Measurements from ENCODE around the gene MICB.
"Not testable (repeated sequence)": the region's sequence is repeated elsewhere in the genome, so short reads cannot be mapped to it uniquely, and the experiment has no call there.

MICB gene

DNA sequence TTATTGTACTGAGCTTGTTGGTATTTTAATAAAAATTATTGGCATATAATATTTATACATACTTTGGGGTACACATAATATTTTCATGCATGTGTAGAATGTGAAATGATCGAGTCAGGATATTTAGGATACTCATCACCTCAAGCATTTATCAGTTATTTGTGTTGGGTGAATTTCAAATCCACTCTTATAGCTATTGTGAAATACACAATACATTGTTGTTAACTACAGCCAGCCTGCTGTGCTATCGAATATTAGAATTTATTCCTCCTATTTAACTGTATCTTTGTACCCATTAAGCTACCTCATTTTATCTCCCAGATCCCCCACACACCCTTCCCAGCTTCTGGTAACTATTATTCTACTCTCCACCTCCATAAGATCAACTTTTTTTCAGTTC lies 14.6 kb upstream of the MICB start:
- H3K4me1 ChIP-seq (ENCODE audit: insufficient read depth, low read length) = no peaks in the 10 kb centered on the region
- H3K9me3 ChIP-seq (ENCODE audit: control insufficient read depth, insufficient read depth, low read length) = peaks cover 4% of the 10 kb centered on the region; the same call in 1 of the 2 replicates
- no peak overlapping the region for H3K9ac ChIP-seq (ENCODE audit: low read depth, low read length)
- no peaks in the 10 kb centered on the region for H3K36me3 ChIP-seq (ENCODE audit: insufficient read depth, low read length)

DNA sequence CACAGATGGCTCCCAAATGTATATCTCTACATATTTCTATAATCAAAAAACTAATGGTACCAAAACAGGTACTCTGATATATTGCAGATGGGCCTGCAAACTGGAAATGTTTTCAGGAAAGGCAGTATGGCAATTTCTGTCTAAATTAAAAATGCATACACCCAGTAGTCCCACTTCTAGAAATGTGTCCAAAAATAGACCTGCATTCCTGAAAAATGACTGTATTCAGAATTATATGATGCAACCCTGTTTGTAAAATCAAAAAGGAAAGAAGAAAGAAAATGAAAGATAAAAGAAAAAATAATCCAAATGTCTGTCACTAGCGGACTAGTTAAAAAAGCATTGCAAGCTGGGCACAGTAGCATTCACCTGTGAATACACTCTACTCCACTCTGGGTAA lies 12.9 kb upstream of the MICB start:
- Histone ChIP-seq H3K9me3 (ENCODE audit: control insufficient read depth, insufficient read depth, low read length) (peaks cover 4% of the 10 kb centered on the region; the same call in 1 of the 2 replicates), H3K36me3 (ENCODE audit: insufficient read depth, low read length) (no peaks in the 10 kb centered on the region), H3K4me1 (ENCODE audit: insufficient read depth, low read length) (peaks cover 4% of the 10 kb centered on the region; the same call in 1 of the 2 replicates), H3K9ac (ENCODE audit: low read depth, low read length) (no peak overlapping the region)

DNA sequence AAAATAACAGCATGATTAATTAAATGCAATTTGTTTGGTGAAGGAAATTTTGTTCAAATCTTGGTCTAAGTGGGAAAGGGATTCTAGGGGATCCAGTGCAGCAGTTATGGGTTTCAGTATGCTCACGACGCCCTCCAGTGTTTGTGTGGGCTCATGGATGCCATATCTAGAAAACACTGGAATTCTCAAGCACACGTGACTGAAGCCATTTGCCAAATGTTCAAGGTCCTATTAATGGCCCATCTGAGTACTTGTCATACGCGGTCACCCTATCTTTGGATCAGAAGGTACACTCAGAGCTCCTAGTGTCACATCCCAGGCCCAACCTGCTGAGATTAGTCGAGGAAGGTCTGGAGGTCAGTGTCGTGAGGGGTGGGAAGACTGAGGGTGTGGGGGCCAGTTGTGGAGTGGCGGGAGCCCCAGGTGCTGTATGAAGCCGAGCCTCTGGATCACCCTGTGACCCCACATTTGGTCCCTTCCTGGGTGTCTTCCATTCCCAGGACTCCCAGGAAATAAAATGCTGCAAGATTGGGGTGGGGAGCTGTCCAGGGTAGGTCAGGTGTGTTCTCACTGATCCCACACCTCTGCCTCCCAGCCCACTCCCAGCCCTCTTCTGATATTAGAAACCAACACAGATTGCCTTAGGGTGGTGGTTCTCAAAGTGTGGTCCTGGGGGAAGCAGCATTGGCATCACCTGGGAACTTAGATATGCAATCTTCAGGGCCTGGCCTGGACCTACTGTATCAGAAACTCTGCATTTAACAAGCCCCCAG lies 11.7 kb upstream of the MICB start:
- H3K4me1 ChIP-seq (ENCODE audit: insufficient read depth, low read length); H3K9me3 ChIP-seq (ENCODE audit: control insufficient read depth, insufficient read depth, low read length); H3K9ac ChIP-seq (ENCODE audit: low read depth, low read length); H3K36me3 ChIP-seq (ENCODE audit: insufficient read depth, low read length): not testable (repeated sequence)

DNA sequence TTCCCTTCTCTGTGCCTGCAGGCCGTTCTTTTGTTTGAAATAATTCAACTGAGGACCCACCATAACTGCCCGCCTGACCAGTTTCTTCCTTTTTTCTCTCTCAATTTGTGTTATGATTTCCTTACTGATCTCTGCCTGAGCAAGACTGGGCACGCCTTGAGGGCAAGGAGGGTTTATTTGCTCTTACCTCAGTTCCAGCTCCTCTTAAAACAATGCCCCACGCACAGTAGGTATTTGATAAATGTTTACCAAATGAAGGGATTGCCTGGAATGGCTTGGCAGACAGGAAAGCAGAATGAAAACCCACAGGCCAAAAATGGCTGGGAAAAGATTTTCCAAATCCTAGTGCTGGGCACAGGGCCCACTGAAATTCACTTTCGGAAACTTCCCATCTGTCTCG lies 10.3 kb upstream of the MICB start:
- H3K9ac ChIP-seq (ENCODE audit: low read depth, low read length); H3K36me3 ChIP-seq (ENCODE audit: insufficient read depth, low read length); H3K9me3 ChIP-seq (ENCODE audit: control insufficient read depth, insufficient read depth, low read length); H3K4me1 ChIP-seq (ENCODE audit: insufficient read depth, low read length): not testable (repeated sequence)

GRCh38 chr6:31489086-31489485 lies 8.9 kb upstream of the MICB start:
- Histone ChIP-seq H3K9ac (ENCODE audit: low read depth, low read length) (no peak overlapping the region), H3K4me1 (ENCODE audit: insufficient read depth, low read length) (peaks cover 10% of the 10 kb centered on the region), H3K9me3 (ENCODE audit: control insufficient read depth, insufficient read depth, low read length) (peaks cover 4% of the 10 kb centered on the region; the same call in 1 of the 2 replicates), H3K36me3 (ENCODE audit: insufficient read depth, low read length) (no peaks in the 10 kb centered on the region)

DNA sequence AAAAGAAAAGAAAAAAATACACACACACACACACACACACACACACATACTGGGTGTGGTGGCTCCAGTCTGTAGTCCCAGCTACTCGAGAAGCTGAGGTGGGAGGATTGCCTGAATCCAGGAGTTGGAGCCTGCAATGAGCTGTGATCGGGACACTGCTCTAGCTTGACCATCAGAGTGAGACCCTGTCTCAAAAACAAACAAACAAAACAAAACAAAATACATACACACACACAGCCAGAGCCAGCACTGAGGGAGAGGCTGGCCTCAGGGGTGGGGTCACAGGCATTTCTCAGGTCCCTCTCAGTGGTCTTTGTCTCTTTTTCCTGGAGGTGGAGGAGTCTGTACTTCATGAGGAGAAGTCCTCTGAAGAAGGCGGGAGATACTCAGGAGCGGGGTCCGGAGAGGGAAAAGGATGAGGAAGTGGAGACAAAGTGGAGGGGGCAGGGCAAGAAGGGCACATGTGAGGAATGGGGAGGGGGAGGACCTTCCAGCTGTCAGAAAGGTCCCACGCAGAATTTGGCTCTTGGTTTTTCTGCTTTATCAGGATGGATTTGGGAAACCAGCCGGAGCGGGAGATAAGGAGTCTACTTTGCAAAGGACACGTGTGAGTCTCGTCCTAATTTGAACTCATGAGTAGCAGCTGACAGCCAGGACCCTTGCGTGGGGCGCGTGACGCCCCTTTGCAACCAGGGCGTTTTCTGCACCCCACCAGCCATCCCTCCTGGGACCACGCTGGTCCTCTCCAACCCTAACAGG lies 7.7 kb upstream of the MICB start:
- peaks cover 4% of the 10 kb centered on the region; the same call in 1 of the 2 replicates for H3K9me3 ChIP-seq (ENCODE audit: control insufficient read depth, insufficient read depth, low read length)
- peaks cover 10% of the 10 kb centered on the region for H3K4me1 ChIP-seq (ENCODE audit: insufficient read depth, low read length)
- H3K9ac ChIP-seq (ENCODE audit: low read depth, low read length) = no peak overlapping the region
- H3K36me3 ChIP-seq (ENCODE audit: insufficient read depth, low read length) = no peaks in the 10 kb centered on the region

DNA sequence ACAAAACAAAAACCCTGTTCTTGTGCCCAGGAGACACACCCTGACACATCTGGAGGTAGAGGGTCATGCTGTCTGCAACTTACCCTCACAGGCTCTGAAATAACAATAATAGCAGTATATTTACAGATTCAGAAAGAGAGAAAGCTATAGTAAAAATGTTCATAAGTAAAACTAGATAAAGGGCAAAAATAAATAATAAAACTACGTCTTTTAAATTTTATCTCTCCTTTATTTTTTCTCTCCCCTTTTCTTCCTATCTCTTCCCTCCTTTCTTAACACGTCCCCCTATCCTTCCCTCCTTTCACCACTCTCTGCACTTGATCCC lies 4.4 kb upstream of the MICB start:
- H3K9ac ChIP-seq (ENCODE audit: low read depth, low read length); H3K36me3 ChIP-seq (ENCODE audit: insufficient read depth, low read length); H3K9me3 ChIP-seq (ENCODE audit: control insufficient read depth, insufficient read depth, low read length); H3K4me1 ChIP-seq (ENCODE audit: insufficient read depth, low read length): not testable (repeated sequence)

GRCh38 chr6:31493875-31494694 lies 3.9 kb upstream of the MICB start:
- Histone ChIP-seq H3K9ac (ENCODE audit: low read depth, low read length) (peak overlapping the region; percentile 76), H3K36me3 (ENCODE audit: insufficient read depth, low read length) (no peaks in the 10 kb centered on the region), H3K9me3 (ENCODE audit: control insufficient read depth, insufficient read depth, low read length) (no peaks in the 10 kb centered on the region), H3K4me1 (ENCODE audit: insufficient read depth, low read length) (peaks cover 8% of the 10 kb centered on the region)

DNA sequence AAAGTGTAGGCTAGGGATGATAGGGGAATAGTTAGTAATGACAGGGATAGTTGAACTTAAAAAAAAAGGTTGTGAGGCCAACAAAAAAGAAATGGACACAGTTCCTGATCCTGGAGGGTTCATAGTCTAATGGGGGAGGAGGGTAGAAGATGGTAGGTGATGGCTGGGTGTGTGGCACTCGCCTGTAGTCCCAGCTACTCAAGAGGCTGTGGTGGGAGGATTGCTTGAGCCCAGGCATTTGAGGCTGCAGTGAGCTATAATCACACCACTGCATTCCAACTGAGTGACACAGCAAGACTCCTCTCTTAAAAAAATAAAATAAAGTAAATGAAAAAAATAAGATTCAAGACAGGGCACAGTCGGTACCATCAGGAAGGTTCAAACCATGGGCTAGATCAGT lies 2.4 kb upstream of the MICB start:
- Histone ChIP-seq H3K9me3 (ENCODE audit: control insufficient read depth, insufficient read depth, low read length) (no peaks in the 10 kb centered on the region), H3K36me3 (ENCODE audit: insufficient read depth, low read length) (no peaks in the 10 kb centered on the region), H3K4me1 (ENCODE audit: insufficient read depth, low read length) (peaks cover 3% of the 10 kb centered on the region), H3K9ac (ENCODE audit: low read depth, low read length) (peak overlapping the region; percentile 76)

GRCh38 chr6:31496826-31497225 lies 1.1 kb upstream of the MICB start:
- not testable (repeated sequence) for H3K9me3 ChIP-seq (ENCODE audit: control insufficient read depth, insufficient read depth, low read length); H3K4me1 ChIP-seq (ENCODE audit: insufficient read depth, low read length); H3K36me3 ChIP-seq (ENCODE audit: insufficient read depth, low read length)
- H3K9ac ChIP-seq (ENCODE audit: low read depth, low read length) = 0 out of 2 replicates have a peak overlapping the region, but pooled peaks have one; percentile 81

GRCh38 chr6:31498748-31499147 lies 803 bp downstream of the MICB start:
- H3K9me3 ChIP-seq (ENCODE audit: control insufficient read depth, insufficient read depth, low read length) = no peaks in the 10 kb centered on the region
- no peaks in the 10 kb centered on the region for H3K36me3 ChIP-seq (ENCODE audit: insufficient read depth, low read length)
- peaks cover 5% of the 10 kb centered on the region for H3K4me1 ChIP-seq (ENCODE audit: insufficient read depth, low read length)
- H3K9ac ChIP-seq (ENCODE audit: low read depth, low read length) = peak overlapping the region; percentile 81; the same call in 1 of the 2 replicates

GRCh38 chr6:31499648-31500047 lies 1.7 kb downstream of the MICB start:
- not testable (repeated sequence) for H3K4me1 ChIP-seq (ENCODE audit: insufficient read depth, low read length); H3K36me3 ChIP-seq (ENCODE audit: insufficient read depth, low read length); H3K9me3 ChIP-seq (ENCODE audit: control insufficient read depth, insufficient read depth, low read length)
- H3K9ac ChIP-seq (ENCODE audit: low read depth, low read length) = peak overlapping the region; percentile 81; the same call in 1 of the 2 replicates

- no peaks in the 10 kb centered on the region for H3K36me3 ChIP-seq (ENCODE audit: insufficient read depth, low read length)
- H3K9ac ChIP-seq (ENCODE audit: low read depth, low read length) = no peak overlapping the region
- H3K4me1 ChIP-seq (ENCODE audit: insufficient read depth, low read length) = peaks cover 5% of the 10 kb centered on the region
- H3K9me3 ChIP-seq (ENCODE audit: control insufficient read depth, insufficient read depth, low read length) = no peaks in the 10 kb centered on the region
Measured at GRCh38 chr6:31502586-31502985, 4.6 kb downstream of the MICB start.

- not testable (repeated sequence) for H3K9ac ChIP-seq (ENCODE audit: low read depth, low read length); H3K4me1 ChIP-seq (ENCODE audit: insufficient read depth, low read length); H3K9me3 ChIP-seq (ENCODE audit: control insufficient read depth, insufficient read depth, low read length); H3K36me3 ChIP-seq (ENCODE audit: insufficient read depth, low read length)
Measured at GRCh38 chr6:31509036-31509435, 11.1 kb downstream of the MICB start.
